K562 (cell line): Measurements from ENCODE around the gene GAPDH.

Experiments
- MYC ChIP-seq, 2 experiments: fragments of 250-450 bp in 1 of 2; sonication (Bioruptor Pico) in 1 of 2; IDR thresholded peaks; 2 replicates each; pipeline versions ENCODE4 v1.5.1 to v1.6.1; 2012 to 2021; ENCODE audit warnings: low read depth in 2 of 2, borderline replicate concordance in 1 of 2, improper control_type of control experiment in 1 of 2, low read length in 1 of 2, mild to moderate bottlenecking in 1 of 2, moderate library complexity in 1 of 2
- NCOA6 ChIP-seq: fragments of 450-650 bp; IDR thresholded peaks from 2 replicates; pipeline ENCODE4 v1.6.1; 2017; ENCODE audit warnings: mild to moderate bottlenecking
- RAD21 ChIP-seq, 2 experiments: fragments of 250-450 bp in 1 of 2; fragments of 450-650 bp in 1 of 2; sonication (Bioruptor Pico) in 1 of 2; formaldehyde crosslinking in 1 of 2; IDR thresholded peaks in 1 of 2; conservative IDR thresholded peaks in 1 of 2; 2 replicates each; pipeline versions ENCODE4 v1.4.0 to v1.8.0; 2020 to 2022; ENCODE audit warnings: mild to moderate bottlenecking in 2 of 2, moderate library complexity in 1 of 2
- ZFP36 ChIP-seq: fragments of 150-350 bp; IDR thresholded peaks from 2 replicates; pipeline ENCODE4 v1.6.1; 2018; ENCODE audit warnings: low read length, low read depth; ENCODE audit not compliant: partially characterized antibody

DNA sequence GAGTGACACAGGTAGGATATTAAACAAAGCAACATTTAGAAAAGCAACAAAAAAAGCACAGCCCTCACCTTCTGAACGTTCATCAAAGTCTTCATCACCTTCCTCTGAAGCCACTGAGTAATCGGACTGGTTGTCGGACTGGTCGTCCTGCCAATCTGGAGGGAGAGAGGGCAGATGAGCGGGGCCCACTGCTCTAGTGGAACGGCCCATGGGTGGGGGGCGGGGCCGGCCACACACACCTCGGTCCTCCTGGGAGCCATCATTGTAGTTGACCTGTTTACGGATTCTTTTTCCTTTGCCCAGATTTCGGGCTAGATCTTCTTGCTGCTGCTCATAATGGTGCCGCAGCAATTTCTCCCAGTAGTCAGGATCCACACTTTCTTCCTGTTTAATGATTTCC, 48.6 kb downstream of the GAPDH start:
- TF ChIP-seq RAD21 (CRISPR knock-in tag; conservative IDR thresholded peaks at IDR 0.05 in 1 of 2, IDR thresholded peaks at IDR 0.05 in 1 of 2) (no peak), ZFP36 (no peak), NCOA6 (no peak), MYC (IDR thresholded peaks at IDR 0.05; ENCODE audit: low read depth, low read length) (no peak), MYC (CRISPR knock-in tag; IDR thresholded peaks at IDR 0.05; ENCODE audit: borderline replicate concordance, low read depth) (no peak)
